Embryonic facial prominence (tissue), 1 donor: ENCODE data around the gene AGAP1.

Experiments used
- DNase-seq: peaks from one replicate; pipeline ENCODE4 v3.0.0-alpha.2; 2016; ENCODE audit errors: extremely low spot score

AGAP1 gene

GRCh38 chr2:236160366-236161081 lies 666.7 kb downstream of the AGAP1 start:
- DNase-seq = no peak

- no peak for DNase-seq
These were observed 667.2 kb downstream of the AGAP1 start for GRCh38 chr2:236161082-236161462.

- no peak for DNase-seq
These were observed 667.7 kb downstream of the AGAP1 start for GRCh38 chr2:236161531-236161930.

- DNase-seq = no peak
These were observed 668.4 kb downstream of the AGAP1 start for GRCh38 chr2:236162031-236162845.

GRCh38 chr2:236162882-236163470 lies 669.1 kb downstream of the AGAP1 start:
- DNase-seq = no peak

GRCh38 chr2:236163471-236164200 lies 669.8 kb downstream of the AGAP1 start:
- no peak for DNase-seq

- no peak for DNase-seq
These were observed 670.5 kb downstream of the AGAP1 start for GRCh38 chr2:236164201-236164924.

GRCh38 chr2:236164925-236165841 lies 671.3 kb downstream of the AGAP1 start:
- no peak for DNase-seq

- no peak for DNase-seq
These were observed 672.3 kb downstream of the AGAP1 start for GRCh38 chr2:236165842-236166795.

GRCh38 chr2:236166796-236167296 lies 673.0 kb downstream of the AGAP1 start:
- DNase-seq = no peak

- no peak for DNase-seq
These were observed 673.7 kb downstream of the AGAP1 start for GRCh38 chr2:236167297-236168109.

- DNase-seq = no peak
These were observed 674.6 kb downstream of the AGAP1 start, which contains the start of gene GBX2 for GRCh38 chr2:236168110-236169080. Gene GBX2 (minus strand): TSS chr2:236168386. CDS start chr2:236167971, 415 bp downstream.

GRCh38 chr2:236169151-236169721 lies 675.4 kb downstream of the AGAP1 start:
- DNase-seq = no peak

GRCh38 chr2:236169741-236170589 lies 676.1 kb downstream of the AGAP1 start:
- no peak for DNase-seq

- no peak for DNase-seq
These were observed 676.8 kb downstream of the AGAP1 start for GRCh38 chr2:236170590-236171165.
